ENCODE measurements around the gene LRRC45.
"Not testable (repeated sequence)": the region's sequence is repeated elsewhere in the genome, so short reads cannot be mapped to it uniquely, and the experiment has no call there.

The LRRC45 gene

GRCh38 chr17:82035488-82035887 lies 12.4 kb downstream of the LRRC45 start:
- Histone ChIP-seq H3K4me3 (ENCODE audit: low read depth, low read length) (no peak overlapping the region), H3K36me3 (0 out of 2 replicates have a peak, but pooled peaks cover 2% of the 10 kb centered on the region), H3K9me3 (no peaks in the 10 kb centered on the region), H3K4me1 (no peaks in the 10 kb centered on the region; the same call in 1 of the 2 replicates), H3K27me3 (no peaks in the 10 kb centered on the region)
- no peak for TF ChIP-seq CTCF (IDR thresholded peaks at IDR 0.05; ENCODE audit: low read depth, low read length)
- DNase-seq, result no peak

- H3K9me3 ChIP-seq, result no peaks in the 10 kb centered on the region
- H3K4me1 ChIP-seq, result no peaks in the 10 kb centered on the region; the same call in 1 of the 2 replicates
- H3K27me3 ChIP-seq, result no peaks in the 10 kb centered on the region
- H3K4me3 ChIP-seq (ENCODE audit: low read depth, low read length), result peak overlapping the region; percentile 80
- no peak for TF ChIP-seq CTCF (IDR thresholded peaks at IDR 0.05; ENCODE audit: low read depth, low read length)
- no peak for DNase-seq
- 0 out of 2 replicates have a peak, but pooled peaks cover 2% of the 10 kb centered on the region for H3K36me3 ChIP-seq
Observed at GRCh38 chr17:82035956-82036633, 13.0 kb downstream of the LRRC45 start.

- H3K4me1 ChIP-seq, result no peaks in the 10 kb centered on the region; the same call in 1 of the 2 replicates
- 0 out of 2 replicates have a peak, but pooled peaks cover 2% of the 10 kb centered on the region for H3K36me3 ChIP-seq
- DNase-seq, result no peak
- no peaks in the 10 kb centered on the region for H3K9me3 ChIP-seq
- H3K4me3 ChIP-seq (ENCODE audit: low read depth, low read length), result peak overlapping the region; percentile 80
- no peak for TF ChIP-seq CTCF (IDR thresholded peaks at IDR 0.05; ENCODE audit: low read depth, low read length)
- no peaks in the 10 kb centered on the region for H3K27me3 ChIP-seq
Observed at GRCh38 chr17:82036634-82037091, 13.6 kb downstream of the LRRC45 start.

- H3K4me3 ChIP-seq (ENCODE audit: low read depth, low read length), result peak within 1 kb of the TSS; percentile 80
- no peaks in the 10 kb centered on the region; the same call in 1 of the 2 replicates for H3K4me1 ChIP-seq
- H3K36me3 ChIP-seq, result 0 out of 2 replicates have a peak, but pooled peaks cover 2% of the 10 kb centered on the region
- peak; percentile 99 for DNase-seq
- TF ChIP-seq CTCF (IDR thresholded peaks at IDR 0.05; ENCODE audit: low read depth, low read length), result peak; percentile 64
- H3K9me3 ChIP-seq, result no peaks in the 10 kb centered on the region
- H3K27me3 ChIP-seq, result no peaks in the 10 kb centered on the region
Observed at GRCh38 chr17:82037092-82037888, 14.2 kb downstream of the LRRC45 start, which contains the start of gene DCXR. Gene DCXR, minus strand, starts transcription at chr17:82037697. Its CDS starts 15 bp downstream, at chr17:82037682.

GRCh38 chr17:82037889-82038195 lies 14.7 kb downstream of the LRRC45 start:
- no peak for DNase-seq
- Histone ChIP-seq H3K36me3 (0 out of 2 replicates have a peak, but pooled peaks cover 2% of the 10 kb centered on the region), H3K9me3 (no peaks in the 10 kb centered on the region), H3K27me3 (no peaks in the 10 kb centered on the region), H3K4me3 (ENCODE audit: low read depth, low read length) (peak overlapping the region; percentile 80), H3K4me1 (no peaks in the 10 kb centered on the region; the same call in 1 of the 2 replicates)
- no peak for TF ChIP-seq CTCF (IDR thresholded peaks at IDR 0.05; ENCODE audit: low read depth, low read length)

- not testable (repeated sequence) for H3K27me3 ChIP-seq
Observed at GRCh38 chr17:82038796-82039409, 15.8 kb downstream of the LRRC45 start.

More at GRCh38 chr17:82038796-82039409, 15.8 kb downstream of the LRRC45 start:
- H3K4me3 ChIP-seq (ENCODE audit: low read depth, low read length); H3K36me3 ChIP-seq; DNase-seq; H3K9me3 ChIP-seq; H3K4me1 ChIP-seq: not testable (repeated sequence)
